Activated CD4-positive, alpha-beta memory T cell treated with anti-CD3 and anti-CD28 coated beads, Interleukin-2, amount 10 ng/mL, durations not matched to agents 7 days and 5 days (primary cell): Measurements from ENCODE around the gene ASIC5. TPM values are rescaled to one million over a fixed set of nuclear protein-coding genes. Genes with fewer than 3 reads are reported as not detected.

ENCODE experiments used
- CTCF ChIA-PET: fragments of 350-600 bp; sonication (Branson Sonifier 250); formaldehyde crosslinking; loops from one replicate; lab custom pipeline; 2021; ENCODE audit warnings: antibody characterized with exemption, inconsistent platforms; lab: Charles Lee
- POLR2A ChIA-PET: fragments of 350-600 bp; sonication (Branson Sonifier 250); formaldehyde crosslinking; loops from one replicate; lab custom pipeline; 2021; ENCODE audit warnings: antibody characterized with exemption; lab: Charles Lee
- DNase-seq: peaks from one replicate; pipeline ENCODE4 v3.0.0-alpha.2; 2020
- H3K27ac Mint-ChIP-seq: one replicate; pipeline ENCODE4 v1.8.0; 2021; ENCODE audit warnings: mild to moderate bottlenecking, mixed read lengths
- H3K27me3 Mint-ChIP-seq: one replicate; pipeline ENCODE4 v1.8.0; 2021; ENCODE audit warnings: mixed read lengths
- H3K36me3 Mint-ChIP-seq: one replicate; pipeline ENCODE4 v1.8.0; 2021; ENCODE audit warnings: low read depth, mixed read lengths
- H3K4me1 Mint-ChIP-seq: one replicate; pipeline ENCODE4 v1.8.0; 2021; ENCODE audit warnings: mixed read lengths
- H3K4me3 Mint-ChIP-seq: one replicate; pipeline ENCODE4 v1.8.0; 2021; ENCODE audit warnings: mild to moderate bottlenecking, mixed read lengths
- H3K9me3 Mint-ChIP-seq: one replicate; pipeline ENCODE4 v1.8.0; 2021; ENCODE audit warnings: mixed read lengths
- total RNA-seq, 2 experiments: library from RNA; stranded (reverse); gene quantifications; one replicate each; pipeline ENCODE4 v1.2.3, GENCODE V29; 2021

The ASIC5 gene
- total RNA-seq, 2 experiments from 2014 or later = not detected

GRCh38 chr4:155854582-155855226, 11.4 kb downstream of the ASIC5 start:
- Mint-ChIP-seq H3K4me3 (no peak overlapping the region), H3K27me3 (peaks cover 3% of the 10 kb centered on the region), H3K36me3 (no peaks in the 10 kb centered on the region), H3K9me3 (no peaks in the 10 kb centered on the region), H3K27ac (no peak overlapping the region), H3K4me1 (no peaks in the 10 kb centered on the region)
- DNase-seq = no peak
- ChIA-PET POLR2A (no interaction called here), CTCF (no interaction called here)

GRCh38 chr4:155853189-155853588, 12.9 kb downstream of the ASIC5 start:
- CTCF ChIA-PET = no interaction called here
- no peaks in the 10 kb centered on the region for H3K27me3 Mint-ChIP-seq
- H3K9me3 Mint-ChIP-seq = no peaks in the 10 kb centered on the region
- no peaks in the 10 kb centered on the region for H3K4me1 Mint-ChIP-seq
- no peak for DNase-seq
- POLR2A ChIA-PET = no interaction called here
- H3K4me3 Mint-ChIP-seq = no peak overlapping the region
- no peaks in the 10 kb centered on the region for H3K36me3 Mint-ChIP-seq
- H3K27ac Mint-ChIP-seq = no peak overlapping the region

GRCh38 chr4:155849042-155849441, 17.0 kb downstream of the ASIC5 start:
- no peak overlapping the region for H3K4me3 Mint-ChIP-seq
- ChIA-PET POLR2A (no interaction called here), CTCF (no interaction called here)
- no peak for DNase-seq
- no peaks in the 10 kb centered on the region for H3K4me1 Mint-ChIP-seq
- no peak overlapping the region for H3K27ac Mint-ChIP-seq
- no peaks in the 10 kb centered on the region for H3K9me3 Mint-ChIP-seq
- no peaks in the 10 kb centered on the region for H3K27me3 Mint-ChIP-seq
- no peaks in the 10 kb centered on the region for H3K36me3 Mint-ChIP-seq

GRCh38 chr4:155846929-155847328, 19.1 kb downstream of the ASIC5 start:
- Mint-ChIP-seq H3K27me3 (no peaks in the 10 kb centered on the region), H3K9me3 (no peaks in the 10 kb centered on the region), H3K27ac (no peak overlapping the region), H3K4me3 (no peak overlapping the region), H3K4me1 (no peaks in the 10 kb centered on the region), H3K36me3 (no peaks in the 10 kb centered on the region)
- no peak for DNase-seq
- POLR2A ChIA-PET = no interaction called here
- CTCF ChIA-PET = no interaction called here

GRCh38 chr4:155842080-155842479, 24.0 kb downstream of the ASIC5 start:
- no peak overlapping the region for H3K27ac Mint-ChIP-seq
- CTCF ChIA-PET = no interaction called here
- no peaks in the 10 kb centered on the region for H3K27me3 Mint-ChIP-seq
- H3K36me3 Mint-ChIP-seq = no peaks in the 10 kb centered on the region
- DNase-seq = no peak
- H3K4me1 Mint-ChIP-seq = no peaks in the 10 kb centered on the region
- POLR2A ChIA-PET = no interaction called here
- H3K4me3 Mint-ChIP-seq = no peak overlapping the region
- no peaks in the 10 kb centered on the region for H3K9me3 Mint-ChIP-seq

- POLR2A ChIA-PET = no interaction called here
- Mint-ChIP-seq H3K4me1 (no peaks in the 10 kb centered on the region), H3K27me3 (no peaks in the 10 kb centered on the region), H3K36me3 (no peaks in the 10 kb centered on the region), H3K9me3 (no peaks in the 10 kb centered on the region), H3K27ac (no peak overlapping the region), H3K4me3 (no peak overlapping the region)
- CTCF ChIA-PET = no interaction called here
- no peak for DNase-seq
Measured at GRCh38 chr4:155837203-155837796, 28.8 kb downstream of the ASIC5 start.

- ChIA-PET CTCF (interaction anchor here (0.8 kb wide), 1 partner anchor 521 kb away, joined by 3 read pairs; no protein-coding TSS in a partner anchor), POLR2A (no interaction called here)
- Mint-ChIP-seq H3K9me3 (no peaks in the 10 kb centered on the region), H3K27ac (no peak overlapping the region), H3K4me3 (no peak overlapping the region), H3K36me3 (no peaks in the 10 kb centered on the region), H3K4me1 (no peaks in the 10 kb centered on the region), H3K27me3 (no peaks in the 10 kb centered on the region)
- no peak for DNase-seq
Measured at GRCh38 chr4:155832664-155833063, 33.4 kb downstream of the ASIC5 start.

GRCh38 chr4:155828628-155829027, 37.4 kb downstream of the ASIC5 start:
- Mint-ChIP-seq H3K9me3 (no peaks in the 10 kb centered on the region), H3K27me3 (no peaks in the 10 kb centered on the region), H3K27ac (no peak overlapping the region), H3K36me3 (no peaks in the 10 kb centered on the region), H3K4me1 (no peaks in the 10 kb centered on the region), H3K4me3 (no peak overlapping the region)
- ChIA-PET CTCF (no interaction called here), POLR2A (no interaction called here)
- DNase-seq = no peak

- H3K9me3 Mint-ChIP-seq = no peaks in the 10 kb centered on the region
- no peak overlapping the region for H3K4me3 Mint-ChIP-seq
- no peak for DNase-seq
- H3K4me1 Mint-ChIP-seq = no peaks in the 10 kb centered on the region
- H3K27ac Mint-ChIP-seq = no peak overlapping the region
- POLR2A ChIA-PET = no interaction called here
- H3K27me3 Mint-ChIP-seq = no peaks in the 10 kb centered on the region
- H3K36me3 Mint-ChIP-seq = no peaks in the 10 kb centered on the region
- CTCF ChIA-PET = interaction anchor here (1.1 kb wide), 1 partner anchor 12 kb away, joined by 3 read pairs; no protein-coding TSS in a partner anchor
Measured at GRCh38 chr4:155822572-155822971, 43.5 kb downstream of the ASIC5 start.

- Mint-ChIP-seq H3K4me1 (no peaks in the 10 kb centered on the region), H3K27me3 (no peaks in the 10 kb centered on the region), H3K4me3 (no peak overlapping the region), H3K27ac (no peak overlapping the region), H3K36me3 (no peaks in the 10 kb centered on the region), H3K9me3 (no peaks in the 10 kb centered on the region)
- POLR2A ChIA-PET = no interaction called here
- no peak for DNase-seq
- CTCF ChIA-PET = interaction anchor here (0.6 kb wide), 1 partner anchor 1204 kb away, joined by 4 read pairs; no protein-coding TSS in a partner anchor
Measured at GRCh38 chr4:155820887-155821518, 45.1 kb downstream of the ASIC5 start.

- ChIA-PET CTCF (no interaction called here), POLR2A (no interaction called here)
- no peak overlapping the region for H3K4me3 Mint-ChIP-seq
- no peak for DNase-seq
- no peaks in the 10 kb centered on the region for H3K9me3 Mint-ChIP-seq
- H3K27ac Mint-ChIP-seq = no peak overlapping the region
- no peaks in the 10 kb centered on the region for H3K4me1 Mint-ChIP-seq
- H3K27me3 Mint-ChIP-seq = no peaks in the 10 kb centered on the region
- no peaks in the 10 kb centered on the region for H3K36me3 Mint-ChIP-seq
Measured at GRCh38 chr4:155819066-155819465, 47.0 kb downstream of the ASIC5 start.

GRCh38 chr4:155818639-155819038, 47.4 kb downstream of the ASIC5 start:
- H3K27ac Mint-ChIP-seq = no peak overlapping the region
- no peaks in the 10 kb centered on the region for H3K36me3 Mint-ChIP-seq
- no peak for DNase-seq
- CTCF ChIA-PET = no interaction called here
- H3K4me3 Mint-ChIP-seq = no peak overlapping the region
- no peaks in the 10 kb centered on the region for H3K4me1 Mint-ChIP-seq
- no peaks in the 10 kb centered on the region for H3K9me3 Mint-ChIP-seq
- POLR2A ChIA-PET = no interaction called here
- H3K27me3 Mint-ChIP-seq = no peaks in the 10 kb centered on the region

GRCh38 chr4:155811083-155811482, 55.0 kb downstream of the ASIC5 start:
- Mint-ChIP-seq H3K27me3 (no peaks in the 10 kb centered on the region), H3K4me1 (no peaks in the 10 kb centered on the region), H3K4me3 (no peak overlapping the region), H3K9me3 (no peaks in the 10 kb centered on the region), H3K27ac (no peak overlapping the region), H3K36me3 (no peaks in the 10 kb centered on the region)
- ChIA-PET CTCF (interaction anchor here (0.8 to 2.1 kb wide), 2 partner anchors 142 kb away, joined by 3 to 21 read pairs; partner anchors contain the start of gene CTSO), POLR2A (interaction anchor here (1.6 kb wide), 1 partner anchor 142 kb away, joined by 4 read pairs; no protein-coding TSS in a partner anchor)
- no peak for DNase-seq
